GM21576 (cell line): ENCODE results near the gene SMG6.
A peak's percentile ranks its signal among the peaks of the same experiment; 100 is the strongest.
"Not testable (repeated sequence)": the region's sequence is repeated elsewhere in the genome, so short reads cannot be mapped to it uniquely, and the experiment has no call there.

Source experiments
- ATAC-seq: cut with Tn5 transposase; IDR thresholded peaks from one replicate; pipeline ENCODE4 v1.9.1; 2021; ENCODE audit warnings: mild to moderate bottlenecking, moderate library complexity; ENCODE audit not compliant: unreplicated experiment

The SMG6 gene

DNA sequence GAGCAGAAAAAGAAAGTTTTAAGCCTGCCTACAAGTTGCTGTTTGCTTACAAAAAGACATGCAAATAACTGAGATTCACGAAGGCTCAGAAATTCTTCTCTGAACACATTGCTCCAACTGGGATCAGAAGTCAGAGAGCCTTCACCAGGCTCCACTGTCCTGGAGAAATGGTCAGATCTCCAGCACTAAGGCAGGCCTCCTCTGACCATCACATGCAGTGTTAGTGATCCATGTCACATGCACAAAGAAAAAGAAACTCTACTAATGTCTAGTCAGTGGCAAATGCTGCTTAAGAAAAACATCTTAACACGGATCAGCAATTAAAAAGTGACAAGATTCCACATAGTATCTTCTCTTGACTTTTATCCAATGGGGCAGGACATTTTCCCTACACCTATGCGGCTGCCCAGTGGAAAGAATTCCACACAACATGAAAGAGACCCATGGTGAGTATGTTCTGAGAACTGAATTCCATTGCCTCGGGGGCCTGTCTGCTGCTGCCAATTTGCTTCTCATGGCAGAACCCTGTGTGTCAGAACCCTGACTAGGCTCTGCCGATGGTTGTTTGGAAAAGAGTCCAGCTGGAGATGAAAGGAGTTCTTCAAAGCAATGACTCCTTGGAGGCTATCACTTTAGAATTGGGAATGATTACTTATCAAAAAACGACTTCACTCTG, 152.1 kb downstream of the SMG6 start:
- no peak for ATAC-seq

DNA sequence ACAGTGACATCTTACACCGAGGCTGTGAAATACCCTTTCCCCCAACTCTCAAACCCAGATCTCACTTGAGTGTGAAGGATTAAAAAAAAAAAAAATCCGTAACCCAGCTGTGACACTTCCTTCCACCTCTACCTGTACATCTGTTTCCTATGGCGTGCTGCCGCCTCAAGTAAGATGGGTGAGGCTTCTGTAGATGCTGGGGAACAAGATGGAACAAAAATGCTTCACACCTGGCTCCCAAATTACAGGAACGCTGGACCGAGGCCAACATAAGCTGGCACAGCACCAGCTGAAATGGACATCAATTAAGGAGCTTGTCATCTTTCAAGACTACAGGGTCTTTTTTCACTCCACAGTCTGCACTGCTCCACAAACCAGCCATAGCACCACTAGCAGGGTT, 152.8 kb downstream of the SMG6 start:
- no peak for ATAC-seq

DNA sequence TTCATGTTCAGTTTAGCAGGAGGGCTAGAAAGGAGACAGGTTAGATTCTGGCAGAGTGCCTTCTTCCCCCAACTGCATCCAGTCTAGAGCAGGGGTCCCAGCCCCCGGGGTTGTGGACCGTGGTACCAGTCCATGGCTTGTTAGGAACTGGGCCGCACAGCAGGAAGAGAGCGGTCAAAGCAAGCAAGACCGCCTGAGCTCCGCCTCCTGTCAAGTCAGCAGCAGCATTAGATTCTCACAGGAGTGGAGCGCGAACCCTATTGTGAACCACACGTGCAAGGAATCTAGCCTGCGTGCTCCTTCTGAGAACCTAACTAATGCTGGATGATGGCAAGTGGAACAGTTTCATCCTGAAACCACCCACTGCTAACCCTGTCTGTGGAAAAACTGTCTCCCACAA, 153.7 kb downstream of the SMG6 start:
- ATAC-seq: no peak

DNA sequence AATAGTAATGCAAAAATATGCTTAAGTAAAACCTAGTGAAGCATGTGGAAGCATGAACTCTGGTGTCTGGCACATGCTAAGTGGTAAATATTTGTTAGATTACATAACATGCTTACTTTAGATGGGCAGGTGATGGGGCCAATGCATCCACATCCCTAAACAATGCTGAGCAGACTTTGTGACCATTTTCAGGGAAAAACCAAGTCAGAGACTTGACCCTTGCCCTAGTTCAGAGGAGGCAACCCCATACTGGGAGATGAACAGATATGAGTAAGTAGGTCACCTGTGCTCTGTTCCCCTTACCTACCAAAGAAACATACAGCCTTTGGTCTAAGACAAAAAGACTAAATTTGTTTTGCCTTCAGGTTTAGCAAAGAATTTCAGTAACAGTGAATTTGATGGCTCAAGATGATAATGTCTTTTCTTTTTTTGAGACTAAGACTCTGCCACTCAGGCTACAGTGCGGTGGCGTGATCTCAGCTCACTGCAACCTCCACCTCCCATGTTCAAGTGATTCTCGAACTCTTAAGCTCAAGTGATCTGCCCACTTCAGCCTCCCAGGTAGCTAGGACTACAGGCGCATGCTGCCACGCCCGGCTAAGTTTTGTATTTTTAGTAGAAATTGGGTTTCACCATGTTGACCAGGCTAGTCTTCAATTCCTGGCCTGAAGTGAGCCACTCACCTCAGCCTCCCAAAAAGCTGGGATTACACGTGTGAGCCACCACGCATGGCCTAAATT, 157.3 kb downstream of the SMG6 start:
- ATAC-seq: no peak

DNA sequence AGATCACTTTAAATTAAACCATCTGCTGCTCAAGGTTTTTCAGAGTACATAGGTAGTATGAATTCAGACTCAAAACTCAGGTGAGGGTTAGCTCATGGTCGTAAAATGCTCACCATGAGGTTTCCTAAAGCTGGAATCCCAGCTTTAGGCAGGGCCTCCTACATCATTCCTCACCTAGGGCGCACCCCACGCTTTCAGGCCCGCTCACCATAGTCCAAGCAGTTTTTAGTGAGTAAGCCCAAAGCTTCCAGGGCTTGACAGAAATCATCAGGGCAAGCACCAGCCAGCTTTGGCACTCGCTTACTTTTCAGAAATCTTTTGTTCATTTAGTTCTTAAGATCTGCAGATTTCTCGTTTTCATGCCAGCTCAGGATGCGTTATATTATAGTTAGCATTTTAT, 158.9 kb downstream of the SMG6 start:
- no peak for ATAC-seq

DNA sequence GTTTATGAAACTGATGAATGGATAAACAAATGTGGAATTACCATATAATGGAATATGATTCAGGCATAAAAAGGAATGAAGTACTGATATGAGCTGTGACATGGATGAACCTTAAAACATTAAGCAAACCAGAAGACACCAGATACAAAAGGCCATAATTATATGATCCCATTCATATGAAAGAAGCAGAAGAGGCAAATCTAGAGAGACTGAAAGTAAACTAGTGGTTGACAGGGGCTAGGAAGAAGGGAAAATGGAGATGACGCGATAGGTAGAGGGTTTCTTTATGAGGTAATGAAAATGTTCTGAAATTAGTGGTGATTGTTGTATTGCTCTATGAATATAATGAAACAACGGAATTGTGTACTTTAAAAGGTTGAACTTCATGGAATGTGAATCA, 160.3 kb downstream of the SMG6 start:
- ATAC-seq: no peak

DNA sequence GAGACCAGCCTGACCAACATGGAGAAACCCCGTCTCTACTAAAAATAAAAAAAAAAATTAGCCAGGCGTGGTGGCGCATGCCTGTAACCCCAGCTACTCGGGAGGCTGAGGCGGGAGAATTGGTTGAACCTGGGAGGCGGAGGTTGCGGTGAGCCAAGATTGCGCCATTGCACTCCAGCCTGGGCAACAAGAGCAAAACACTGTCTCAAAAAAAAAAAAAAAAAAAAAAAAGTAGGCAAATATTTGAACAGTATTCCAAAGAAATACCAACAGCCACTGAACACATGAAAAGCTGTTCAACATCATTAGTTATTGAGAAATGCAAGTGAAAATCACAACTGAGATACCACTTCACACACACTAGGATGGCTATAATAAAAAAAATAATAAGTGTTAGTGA, 160.9 kb downstream of the SMG6 start:
- ATAC-seq: not testable (repeated sequence)

DNA sequence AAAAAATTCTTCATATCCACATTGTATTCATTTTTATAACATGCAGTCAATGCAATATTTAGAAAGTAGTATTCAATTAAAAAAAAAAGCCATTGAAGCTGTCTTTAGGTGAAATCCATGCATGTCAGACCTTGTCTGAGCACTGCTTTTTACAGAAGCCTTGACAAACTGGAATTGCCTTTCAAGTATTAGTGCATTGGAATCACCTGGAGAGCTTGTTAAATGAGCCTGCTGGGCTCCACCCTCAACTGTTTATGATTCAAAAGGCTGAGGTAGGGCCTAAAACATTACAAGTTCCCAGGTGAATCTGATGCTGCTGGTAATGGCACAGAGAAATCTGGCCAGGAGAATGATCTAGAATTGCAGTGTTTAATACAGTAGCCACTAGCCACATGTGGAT, 162.9 kb downstream of the SMG6 start:
- no peak for ATAC-seq

DNA sequence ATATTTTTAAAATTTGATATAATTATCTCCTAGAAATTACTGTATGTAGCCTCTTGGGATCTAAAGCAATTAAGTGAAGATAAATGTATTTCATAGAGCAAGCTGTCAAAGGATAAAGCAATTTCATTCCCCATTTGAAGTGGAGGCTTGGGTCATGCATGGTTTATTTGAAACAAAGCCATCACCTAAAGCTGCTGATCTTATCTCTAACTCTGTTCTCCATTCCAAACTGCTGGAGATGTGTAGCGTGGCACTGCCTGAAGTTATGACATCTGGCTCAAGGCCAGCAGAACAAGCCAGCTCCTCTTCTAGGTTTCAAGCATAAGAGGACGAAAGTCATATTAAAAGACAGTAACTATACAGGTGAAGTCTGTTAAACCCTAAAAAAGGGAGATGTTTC, 164.8 kb downstream of the SMG6 start:
- no peak for ATAC-seq

DNA sequence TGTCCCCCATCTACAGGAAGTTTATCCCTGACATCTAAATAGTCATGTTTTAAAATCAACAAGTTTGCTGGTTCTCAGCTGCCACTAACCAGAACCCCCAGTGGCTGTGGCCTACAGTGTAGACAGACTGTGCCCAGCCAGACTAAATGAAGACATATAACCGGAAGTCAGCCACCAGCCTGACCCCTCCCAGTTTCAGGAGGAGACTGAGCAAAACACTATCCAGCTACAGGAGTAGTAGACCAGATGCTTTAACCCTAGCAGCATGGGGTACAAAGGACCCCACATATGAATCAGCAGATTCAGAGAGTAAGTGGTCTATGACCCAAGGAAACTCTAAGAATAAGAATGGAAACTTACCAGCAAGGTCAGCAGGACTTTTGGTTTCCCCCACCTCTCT, 165.3 kb downstream of the SMG6 start:
- ATAC-seq: peak; percentile 73

DNA sequence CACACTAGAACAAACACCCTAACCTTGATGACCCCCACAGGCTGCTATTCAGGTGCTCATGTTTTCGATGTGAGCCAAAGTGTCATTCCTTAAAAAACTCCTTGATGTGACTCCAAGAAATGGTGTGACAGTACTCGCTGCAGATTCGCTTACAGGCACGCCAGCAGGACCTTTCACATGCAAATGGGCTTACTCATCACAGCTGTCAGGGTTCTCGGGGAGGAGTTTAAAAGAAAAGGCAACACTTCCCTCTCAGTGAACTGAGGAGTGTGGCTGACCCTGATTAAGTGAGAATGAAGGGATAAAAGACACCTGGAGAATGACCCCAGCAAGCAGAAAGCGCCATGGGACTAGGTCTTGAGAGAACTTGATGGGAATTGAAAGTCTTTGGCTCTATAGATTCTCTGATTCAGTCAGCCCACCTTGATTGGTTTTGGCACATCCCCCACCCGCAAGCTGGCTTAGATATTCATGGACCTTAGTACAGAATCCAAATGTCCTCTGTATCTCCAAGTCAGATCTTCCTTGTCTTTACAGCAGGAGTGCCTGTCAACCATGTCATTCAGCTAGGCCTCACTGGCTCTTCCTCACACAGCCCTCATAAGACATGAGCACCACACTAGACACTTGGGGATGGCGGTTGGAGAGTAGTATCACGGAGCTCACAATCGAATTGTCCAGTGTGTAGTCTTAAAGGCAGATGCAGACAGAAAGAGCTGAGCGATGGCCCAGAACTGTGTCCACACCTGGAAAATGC, 166.1 kb downstream of the SMG6 start:
- ATAC-seq: no peak

DNA sequence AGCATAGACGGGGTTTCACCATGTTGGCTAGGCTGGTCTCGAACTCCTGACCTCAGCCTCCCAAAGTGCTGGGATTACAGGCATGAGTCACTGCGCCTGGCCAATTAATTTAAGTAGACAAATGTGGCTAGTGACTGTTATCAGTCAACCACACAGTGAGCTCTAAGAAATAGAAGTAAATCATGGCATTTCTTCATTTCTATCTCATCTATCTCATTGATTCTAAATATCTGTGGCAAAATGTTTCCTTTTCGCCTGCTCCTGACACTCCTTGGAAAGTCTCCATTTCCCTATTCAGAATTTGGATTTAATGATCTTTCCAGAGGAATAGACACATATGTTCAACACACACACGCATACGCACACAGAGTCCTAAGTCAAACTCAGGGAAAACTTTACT, 167.3 kb downstream of the SMG6 start:
- no peak for ATAC-seq

DNA sequence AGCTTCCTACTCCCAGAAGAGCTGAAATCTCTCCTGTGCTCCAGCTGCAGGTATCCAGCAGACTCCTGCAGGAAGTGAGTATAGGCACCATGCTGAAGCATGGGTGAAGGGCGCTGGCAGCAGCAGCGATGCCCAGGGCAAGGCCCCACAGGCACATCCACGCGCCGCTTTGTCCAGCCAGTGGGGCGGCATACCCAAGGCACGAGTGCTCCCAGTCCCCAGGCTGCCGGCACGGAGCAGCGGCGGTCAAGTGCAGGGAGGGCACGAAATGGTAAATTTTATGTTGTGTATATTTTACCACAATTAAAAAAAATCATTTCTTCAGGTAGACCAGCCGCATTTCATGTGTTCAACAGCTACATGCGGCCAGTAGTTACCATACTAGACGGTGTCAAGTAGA, 175.6 kb downstream of the SMG6 start:
- ATAC-seq: no peak

DNA sequence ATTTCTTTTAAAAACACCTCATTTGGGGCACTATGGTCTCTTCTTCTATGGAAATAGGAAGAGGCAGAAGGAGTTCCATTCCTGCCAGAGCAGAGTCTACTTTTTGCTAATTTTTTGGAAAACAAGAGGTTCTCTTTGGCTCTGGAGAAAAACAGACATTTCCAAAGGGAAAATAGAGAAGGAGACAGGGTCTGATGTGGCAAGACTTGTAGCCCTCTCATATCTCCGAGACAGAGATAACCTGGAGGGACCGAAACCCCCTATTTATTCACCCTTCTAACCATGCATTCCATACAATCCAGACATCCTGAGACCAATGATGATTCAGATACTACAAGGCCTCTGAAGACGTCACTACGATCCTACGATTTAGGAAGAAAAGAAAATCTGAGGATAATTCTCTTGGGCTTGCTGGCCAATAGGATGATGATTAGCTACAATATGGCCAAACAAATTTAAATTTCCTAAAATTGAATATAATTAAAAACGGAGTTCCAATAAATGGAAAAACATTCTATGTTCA, 178.5 kb downstream of the SMG6 start:
- ATAC-seq: no peak

DNA sequence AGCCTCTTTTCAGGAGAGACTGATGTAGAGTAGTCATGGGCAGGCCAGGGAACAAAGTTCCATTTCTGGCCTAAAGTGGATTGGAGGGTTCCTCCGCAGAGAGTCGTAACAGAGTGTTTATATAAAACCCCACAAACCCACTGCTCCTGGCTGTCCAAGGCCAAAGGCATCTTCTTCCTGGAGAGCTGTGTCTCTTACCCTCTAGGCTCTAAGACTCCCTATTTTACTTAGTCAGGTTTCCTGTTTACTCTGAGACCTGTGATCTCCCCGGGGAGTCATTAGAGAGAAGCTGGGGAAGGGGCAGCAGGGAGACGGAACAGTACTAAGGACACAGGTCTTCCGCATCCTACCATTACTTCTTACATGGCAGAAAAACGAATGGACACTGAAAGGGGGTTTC, 179.2 kb downstream of the SMG6 start:
- ATAC-seq: no peak

DNA sequence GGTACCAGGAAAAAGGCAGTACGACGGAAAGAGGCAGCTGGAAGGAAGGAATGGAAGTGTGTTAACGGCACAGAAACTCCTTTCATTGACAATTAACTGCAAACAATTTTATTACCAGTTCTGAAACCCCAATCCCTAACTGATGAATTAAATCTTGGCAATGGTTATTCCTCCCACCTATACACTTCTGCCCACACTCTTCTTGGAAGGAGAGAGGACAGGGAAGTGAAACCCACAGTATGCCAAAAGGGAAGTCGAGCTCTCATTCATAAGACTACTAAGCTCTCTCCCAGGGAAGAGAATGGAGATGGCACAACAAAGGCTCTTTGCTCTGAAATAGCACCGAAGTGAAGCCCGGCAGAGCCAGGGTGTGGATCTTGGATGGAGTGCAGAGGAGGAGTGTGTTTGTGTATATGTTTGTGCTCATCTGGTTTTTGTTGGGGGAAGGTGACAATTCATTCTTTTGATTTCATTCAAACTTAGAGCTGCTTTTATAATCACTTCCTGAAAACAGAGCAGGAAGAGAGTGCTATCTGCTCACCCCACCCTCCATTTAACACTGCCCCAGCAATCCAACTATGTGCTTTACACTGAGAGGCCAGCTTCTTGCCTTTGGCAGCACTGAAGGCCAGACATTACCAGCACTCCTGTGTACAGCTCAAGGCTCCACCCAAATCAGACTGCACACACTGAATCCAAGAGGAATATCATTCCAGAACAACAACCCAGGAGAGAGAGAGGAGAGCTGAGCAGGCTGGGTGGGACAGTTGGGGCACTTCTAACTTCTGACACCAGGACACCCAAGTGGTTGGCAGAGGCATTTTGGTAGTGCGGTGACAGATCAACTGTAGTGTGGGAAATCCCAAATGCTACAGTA, 180.0 kb downstream of the SMG6 start:
- no peak for ATAC-seq

DNA sequence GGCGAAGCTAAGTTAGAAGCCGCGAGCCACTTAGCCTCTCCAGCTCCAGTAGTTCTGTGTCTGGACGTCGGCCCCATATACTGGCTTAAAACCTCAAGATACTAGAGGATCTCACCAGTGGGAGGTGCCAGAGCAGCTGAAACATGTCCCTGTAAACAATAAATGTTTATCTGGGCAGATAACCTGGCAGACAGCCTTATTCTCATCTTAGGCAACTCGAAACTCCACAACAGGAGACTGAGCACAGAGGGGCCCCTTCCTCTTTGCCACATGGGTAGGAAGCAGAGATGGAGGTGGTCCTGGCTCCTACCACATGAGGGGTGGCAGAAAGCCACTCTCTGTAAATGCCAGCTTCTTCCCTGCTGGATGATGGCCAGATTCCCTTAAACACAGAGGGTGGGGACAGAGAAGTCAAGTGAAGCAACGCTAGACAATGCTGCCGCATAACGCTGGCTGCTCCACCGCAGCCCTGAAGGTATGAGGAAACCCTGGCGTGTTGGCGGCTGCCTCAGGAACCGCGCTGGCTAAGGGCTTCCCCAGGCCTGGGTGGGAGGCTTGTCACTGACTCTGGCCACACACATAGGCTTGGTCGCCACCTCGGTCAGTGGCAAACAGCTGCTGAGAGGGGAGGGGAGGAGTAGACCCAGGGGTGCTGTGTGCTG, 180.8 kb downstream of the SMG6 start:
- ATAC-seq: no peak

DNA sequence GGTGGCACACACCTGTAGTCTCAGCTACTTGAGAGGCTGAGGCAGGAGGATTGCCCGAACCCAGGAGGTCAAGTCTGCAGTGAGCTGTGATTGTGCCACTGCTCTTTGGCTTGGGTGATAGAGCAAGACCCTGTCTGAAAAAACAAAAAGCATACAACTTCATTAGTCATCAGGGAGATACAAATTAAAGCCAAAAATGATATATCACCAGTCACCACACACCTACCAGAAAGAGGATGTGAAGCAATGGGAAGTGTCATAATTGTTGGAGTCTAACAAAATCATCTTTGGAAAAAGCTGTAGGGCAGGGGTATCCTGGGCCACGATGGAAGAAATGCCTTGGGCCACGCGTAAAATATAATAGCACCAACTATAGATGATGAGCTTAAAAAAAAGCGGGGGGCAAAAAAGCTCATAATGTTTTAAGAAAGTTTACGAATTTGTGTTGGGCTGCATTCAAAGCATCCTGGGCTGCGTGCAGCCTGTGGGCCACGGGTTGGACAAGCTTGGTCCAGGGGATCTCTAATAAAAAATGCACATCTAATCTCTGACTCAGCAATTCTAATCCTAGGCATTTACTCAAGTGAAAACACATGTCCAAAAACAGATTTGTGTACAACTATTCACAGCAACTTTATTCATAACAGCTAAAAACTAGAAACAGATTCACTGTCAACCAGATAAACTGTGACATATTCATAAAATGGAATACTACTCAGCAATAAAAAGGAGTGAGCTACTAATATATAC, 182.8 kb downstream of the SMG6 start:
- ATAC-seq: no peak

DNA sequence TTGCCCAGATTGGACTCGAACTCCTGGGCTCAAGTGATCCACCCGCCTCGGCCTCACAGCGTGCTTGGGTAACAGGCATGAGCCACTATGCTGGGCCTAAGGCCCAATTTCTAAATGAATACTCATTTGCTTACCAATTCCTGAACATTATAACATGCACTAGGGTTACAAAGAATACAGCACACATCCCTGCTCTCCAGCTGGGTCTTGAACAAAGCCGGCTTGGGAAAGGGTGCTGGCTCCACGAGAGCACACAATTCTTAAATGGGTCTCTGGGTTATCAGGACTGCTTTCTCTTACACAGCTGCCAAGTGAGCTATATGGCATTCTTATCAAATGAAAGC, 190.3 kb downstream of the SMG6 start:
- ATAC-seq: no peak

DNA sequence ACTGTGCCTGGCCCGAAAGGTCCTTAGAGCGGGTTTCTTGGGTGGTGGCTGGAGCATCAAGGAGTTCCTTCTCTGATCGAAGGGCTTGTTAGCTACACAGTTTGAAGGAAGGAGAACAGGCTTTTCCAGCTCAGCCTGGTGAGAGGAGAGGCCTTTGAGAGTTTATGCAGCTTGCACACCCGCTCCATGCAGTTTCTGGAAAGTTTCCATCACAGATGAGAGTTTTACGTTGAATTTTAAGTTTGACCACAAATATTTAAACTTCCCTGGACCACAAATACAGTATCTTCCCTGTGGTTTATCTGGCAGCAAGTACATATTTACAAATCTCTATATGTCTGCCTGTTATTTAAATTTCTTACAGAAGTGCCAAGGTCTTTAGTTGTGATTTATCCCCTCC, 191.9 kb downstream of the SMG6 start:
- ATAC-seq: no peak
